ENCODE data around the gene SNRNP25. TPM values are rescaled to one million over a fixed set of nuclear protein-coding genes. Genes with fewer than 3 reads are reported as not detected.

Gene SNRNP25
- total RNA-seq, 2 donors from 2014 or later = 47.1 to 78.3 TPM

DNA sequence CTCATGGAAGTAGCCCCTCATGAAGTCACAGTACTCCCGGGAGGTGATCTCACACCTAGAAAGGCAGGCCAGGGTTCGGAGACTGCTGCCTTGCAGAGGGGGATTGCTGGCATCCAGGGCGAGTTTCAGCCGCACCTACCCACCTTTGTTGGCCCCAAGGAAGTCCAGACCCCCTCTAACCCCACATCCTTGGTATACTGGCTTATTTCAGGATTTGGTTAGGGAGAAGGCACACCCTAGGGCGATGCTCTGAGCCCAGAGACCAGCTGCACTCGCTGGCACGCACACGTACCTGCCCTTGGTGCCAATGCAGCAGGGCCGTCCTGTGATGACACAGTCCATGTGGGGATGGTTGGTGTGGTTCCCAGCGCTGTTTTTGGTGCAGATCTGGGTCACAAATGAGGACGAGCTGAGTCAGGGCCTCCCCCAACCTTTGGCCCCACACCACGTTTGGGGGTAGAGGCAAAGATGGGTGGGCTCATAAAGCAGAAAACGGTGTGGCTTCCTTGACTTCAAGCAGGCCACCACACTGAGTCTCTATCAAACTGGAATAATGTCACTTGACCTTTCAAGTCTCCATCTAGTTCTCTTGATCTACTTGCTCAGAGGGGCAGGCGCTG lies 5.9 kb downstream of the SNRNP25 start:
- Histone ChIP-seq H3K27ac (no peak overlapping the region), H3K27me3 (no peaks in the 10 kb centered on the region), H3K4me1 (peaks cover 0 to 1% of the 10 kb centered on the region in 2 donors), H3K4me3 (no peak overlapping the region), H3K36me3 (peaks cover 91% of the 10 kb centered on the region), H3K9me3 (no peaks in the 10 kb centered on the region)
- TF ChIP-seq, protein P1, sequence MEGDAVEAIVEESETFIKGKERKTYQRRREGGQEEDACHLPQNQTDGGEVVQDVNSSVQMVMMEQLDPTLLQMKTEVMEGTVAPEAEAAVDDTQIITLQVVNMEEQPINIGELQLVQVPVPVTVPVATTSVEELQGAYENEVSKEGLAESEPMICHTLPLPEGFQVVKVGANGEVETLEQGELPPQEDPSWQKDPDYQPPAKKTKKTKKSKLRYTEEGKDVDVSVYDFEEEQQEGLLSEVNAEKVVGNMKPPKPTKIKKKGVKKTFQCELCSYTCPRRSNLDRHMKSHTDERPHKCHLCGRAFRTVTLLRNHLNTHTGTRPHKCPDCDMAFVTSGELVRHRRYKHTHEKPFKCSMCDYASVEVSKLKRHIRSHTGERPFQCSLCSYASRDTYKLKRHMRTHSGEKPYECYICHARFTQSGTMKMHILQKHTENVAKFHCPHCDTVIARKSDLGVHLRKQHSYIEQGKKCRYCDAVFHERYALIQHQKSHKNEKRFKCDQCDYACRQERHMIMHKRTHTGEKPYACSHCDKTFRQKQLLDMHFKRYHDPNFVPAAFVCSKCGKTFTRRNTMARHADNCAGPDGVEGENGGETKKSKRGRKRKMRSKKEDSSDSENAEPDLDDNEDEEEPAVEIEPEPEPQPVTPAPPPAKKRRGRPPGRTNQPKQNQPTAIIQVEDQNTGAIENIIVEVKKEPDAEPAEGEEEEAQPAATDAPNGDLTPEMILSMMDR (IDR thresholded peaks at IDR 0.05) = no peak
- no peak for DNase-seq (ENCODE audit: low spot score)

DNA sequence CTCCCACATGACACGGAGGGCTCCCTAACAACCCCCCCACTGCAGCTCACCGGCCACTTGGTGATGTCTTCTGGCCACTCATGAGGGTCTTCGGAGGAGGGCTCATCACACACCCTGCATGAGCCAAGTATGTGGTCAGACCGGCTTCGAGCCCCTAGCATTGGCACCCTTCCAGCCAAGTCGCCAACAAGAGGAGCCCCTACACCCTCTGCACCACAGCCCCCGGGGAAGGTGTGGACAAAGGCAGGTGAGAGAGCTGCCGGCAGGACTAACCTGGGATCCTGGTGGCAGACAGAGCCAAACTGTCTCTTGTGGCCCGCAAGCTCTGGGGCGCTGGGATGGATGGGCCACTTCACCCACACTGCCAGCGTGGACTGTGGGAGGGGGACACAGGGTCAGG lies 6.5 kb downstream of the SNRNP25 start:
- Histone ChIP-seq H3K27ac (no peak overlapping the region), H3K4me3 (no peak overlapping the region), H3K36me3 (peaks cover 98% of the 10 kb centered on the region), H3K4me1 (no peaks in the 10 kb centered on the region), H3K9me3 (no peaks in the 10 kb centered on the region), H3K27me3 (no peaks in the 10 kb centered on the region)
- no peak for DNase-seq (ENCODE audit: low spot score)
- TF ChIP-seq, protein P1 (IDR thresholded peaks at IDR 0.05) = no peak

- TF ChIP-seq, protein P1 (IDR thresholded peaks at IDR 0.05) = no peak
- Histone ChIP-seq H3K4me3 (no peak overlapping the region), H3K27me3 (no peaks in the 10 kb centered on the region), H3K27ac (no peak overlapping the region), H3K4me1 (peaks cover 0 to 9% of the 10 kb centered on the region in 2 donors), H3K9me3 (no peaks in the 10 kb centered on the region), H3K36me3 (peaks cover 90% of the 10 kb centered on the region)
- no peak for DNase-seq (ENCODE audit: low spot score)
Measured at GRCh38 chr16:60929-61878, 7.6 kb downstream of the SNRNP25 start.

GRCh38 chr16:61879-62281 lies 8.3 kb downstream of the SNRNP25 start:
- no peak overlapping the region for H3K4me3 ChIP-seq
- H3K9me3 ChIP-seq = no peaks in the 10 kb centered on the region
- H3K27me3 ChIP-seq = no peaks in the 10 kb centered on the region
- peaks cover 83% of the 10 kb centered on the region for H3K36me3 ChIP-seq
- H3K4me1 ChIP-seq = peaks cover 0 to 16% of the 10 kb centered on the region in 2 donors
- no peak for DNase-seq (ENCODE audit: low spot score)
- TF ChIP-seq, protein P1 (IDR thresholded peaks at IDR 0.05) = no peak
- no peak overlapping the region for H3K27ac ChIP-seq

GRCh38 chr16:62283-62967 lies 8.8 kb downstream of the SNRNP25 start:
- Histone ChIP-seq H3K36me3 (peaks cover 78% of the 10 kb centered on the region), H3K4me1 (peaks cover 0 to 21% of the 10 kb centered on the region in 2 donors), H3K4me3 (no peak overlapping the region), H3K9me3 (no peaks in the 10 kb centered on the region), H3K27me3 (no peaks in the 10 kb centered on the region), H3K27ac (no peak overlapping the region)
- no peak for DNase-seq (ENCODE audit: low spot score)
- TF ChIP-seq, protein P1 (IDR thresholded peaks at IDR 0.05) = no peak
